HepG2 (cell line): ENCODE measurements around the gene RAI2. TPM values are rescaled to one million over a fixed set of nuclear protein-coding genes. Genes with fewer than 3 reads are reported as not detected.

ENCODE experiments used
- ATAC-seq: fragments of 200-7000 bp; cut with Tn5 transposase; 3 replicates; pipeline ENCODE4 v1.9.1; 2020; ENCODE audit warnings: mild to moderate bottlenecking, moderate library complexity
- BruUV-seq: library from RNA; stranded (reverse); fragments of 400-500 nt; replicated peaks from 2 replicates; lab custom pipeline; 2021; lab: Mats Ljungman, UMichigan
- CTCF ChIA-PET: fragments of 300-600 bp; formaldehyde crosslinking; extraction: SDS; loops from one replicate; lab custom pipeline; 2021; ENCODE audit warnings: low total read pairs, inconsistent platforms, low intra/inter-chr PET ratio; lab: Yijun Ruan, JAX
- POLR2A ChIA-PET: fragments of 350-600 bp; sonication (Branson Sonifier 250); formaldehyde crosslinking; loops from one replicate; lab custom pipeline; 2020; ENCODE audit warnings: antibody characterized with exemption, inconsistent platforms; lab: Yijun Ruan, JAX
- DNase-seq: peaks from one replicate; pipeline ENCODE4 v3.0.0-alpha.2; 2015; ENCODE audit warnings: low spot score
- FAIRE-seq: peaks from 3 replicates; lab custom pipeline; 2011; peaks lifted over from hg19 to GRCh38; lab: Jason Lieb, UNC
- H2AFZ ChIP-seq: one replicate; pipeline ENCODE4 v1.6.1; 2011; ENCODE audit warnings: low read length, inconsistent platforms
- H3K27ac ChIP-seq: fragments of 300-600 bp; 3 replicates; pipeline ENCODE4 v1.8.0; 2011; ENCODE audit warnings: mixed run types, mild to moderate bottlenecking, mixed read lengths, low read length, inconsistent platforms; ENCODE audit not compliant: insufficient read depth; ENCODE audit errors: extremely low read length
- H3K27me3 ChIP-seq, 2 experiments: fragments of 200-600 bp in 1 of 2; 2 replicates in 1 of 2; 3 replicates in 1 of 2; pipeline versions ENCODE4 v1.6.0 to v1.8.0; 2011; ENCODE audit warnings: low read length in 2 of 2, mild to moderate bottlenecking in 2 of 2, moderate library complexity in 2 of 2, inconsistent platforms in 1 of 2; ENCODE audit not compliant: insufficient read depth in 2 of 2, control insufficient read depth in 1 of 2
- H3K36me3 ChIP-seq, 2 experiments: fragments of 200-600 bp in 1 of 2; replicated peaks in 1 of 2; 2 replicates in 1 of 2; 3 replicates in 1 of 2; pipeline versions ENCODE4 v1.5.1 to v1.8.0; 2011; ENCODE audit warnings: low read length in 2 of 2, inconsistent platforms in 1 of 2; ENCODE audit not compliant: insufficient read depth in 2 of 2, control insufficient read depth in 1 of 2
- H3K4me1 ChIP-seq: 2 replicates; pipeline ENCODE4 v1.5.1; 2012; ENCODE audit warnings: low read length, inconsistent platforms; ENCODE audit not compliant: insufficient read depth
- H3K4me2 ChIP-seq: 2 replicates; pipeline ENCODE4 v1.6.0; 2011; ENCODE audit warnings: low read depth, low read length, inconsistent platforms
- H3K4me3 ChIP-seq, 3 experiments: fragments of 200-600 bp in 1 of 3; sonication (generic), shearing (Covaris generic) in 1 of 3; replicated peaks in 1 of 3; 2 replicates each; pipeline ENCODE4 v1.5.1; 2011 to 2016; ENCODE audit warnings: low read length in 3 of 3, inconsistent platforms in 2 of 3, low read depth in 2 of 3, mild to moderate bottlenecking in 2 of 3, control low read depth in 1 of 3, mixed read lengths in 1 of 3; ENCODE audit not compliant: insufficient read depth in 1 of 3
- H3K79me2 ChIP-seq: one replicate; pipeline ENCODE4 v1.6.1; 2011; ENCODE audit warnings: low read length, inconsistent platforms; ENCODE audit not compliant: insufficient read depth
- H3K9ac ChIP-seq: 2 replicates; pipeline ENCODE4 v1.6.0; 2011; ENCODE audit warnings: mild to moderate bottlenecking, low read depth, low read length, inconsistent platforms; ENCODE audit not compliant: insufficient read depth
- H3K9me3 ChIP-seq: 2 replicates; pipeline ENCODE4 v1.5.1; 2012; ENCODE audit warnings: mild to moderate bottlenecking, low read length
- H4K20me1 ChIP-seq: 2 replicates; pipeline ENCODE4 v1.6.0; 2011; ENCODE audit warnings: inconsistent platforms, mild to moderate bottlenecking, low read length, moderate library complexity; ENCODE audit not compliant: insufficient read depth
- ARNT ChIP-seq: fragments of 450-650 bp; IDR thresholded peaks from 2 replicates; pipeline ENCODE4 v1.6.1; 2017
- FIP1L1 ChIP-seq: fragments of 200-400 bp; formaldehyde crosslinking; IDR thresholded peaks from 2 replicates; pipeline ENCODE4 v1.6.1; 2018; ENCODE audit warnings: low read depth, mild to moderate bottlenecking, low read length, moderate library complexity, borderline replicate concordance; ENCODE audit not compliant: insufficient read depth
- KAT7 ChIP-seq: IDR thresholded peaks from 2 replicates; pipeline ENCODE4 v1.6.1; 2018; ENCODE audit warnings: borderline replicate concordance, missing compliant biosample characterization
- MLLT10 ChIP-seq: sonication (generic); formaldehyde crosslinking; IDR thresholded peaks from 2 replicates; pipeline ENCODE4 v1.4.0; 2020; ENCODE audit warnings: missing genetic modification reagents
- SIN3A ChIP-seq: IDR thresholded peaks from 2 replicates; pipeline ENCODE4 v1.6.1; 2011; ENCODE audit warnings: low read depth, mild to moderate bottlenecking, control low read depth, low read length, borderline replicate concordance
- TAF15 ChIP-seq: fragments of 200-400 bp; formaldehyde crosslinking; IDR thresholded peaks from one replicate; pipeline ENCODE4 v1.6.1; 2018; ENCODE audit warnings: mild to moderate bottlenecking, low read depth, low read length; ENCODE audit not compliant: poor library complexity, severe bottlenecking
- THAP7 ChIP-seq: sonication (generic); formaldehyde crosslinking; IDR thresholded peaks from 2 replicates; pipeline ENCODE4 v1.8.1; 2023; ENCODE audit warnings: mild to moderate bottlenecking, missing genetic modification reagents
- ZNF225 ChIP-seq: sonication (generic); formaldehyde crosslinking; IDR thresholded peaks from 2 replicates; pipeline ENCODE4 v1.4.0; 2020; ENCODE audit warnings: mild to moderate bottlenecking, missing genetic modification reagents
- ZNF317 ChIP-seq: sonication (generic); formaldehyde crosslinking; IDR thresholded peaks from 2 replicates; pipeline ENCODE4 v1.5.0; 2020; ENCODE audit warnings: mild to moderate bottlenecking, missing genetic modification reagents
- ZNF720 ChIP-seq: sonication (generic); formaldehyde crosslinking; IDR thresholded peaks from 2 replicates; pipeline ENCODE4 v1.4.0; 2020; ENCODE audit warnings: missing genetic modification reagents
- ZNF749 ChIP-seq: sonication (generic); formaldehyde crosslinking; IDR thresholded peaks from 2 replicates; pipeline ENCODE4 v1.8.0; 2022; ENCODE audit warnings: mild to moderate bottlenecking, missing genetic modification reagents, moderate library complexity, borderline replicate concordance
- ZNF776 ChIP-seq: sonication (generic); formaldehyde crosslinking; IDR thresholded peaks from 2 replicates; pipeline ENCODE4 v1.4.0; 2020; ENCODE audit warnings: mild to moderate bottlenecking, missing genetic modification reagents
- WGBS: methylation state at CpG from one replicate; pipeline ENCODE4 v1.1.6; 2017; ENCODE audit warnings: low lambda C conversion rate; 5-methylcytosine and 5-hydroxymethylcytosine counted together
- in situ Hi-C: cut with HindIII; loops from 2 replicates; pipeline ENCODE4 v1.10.0; 2017; ENCODE audit warnings: low pct_unique_long_range_greater_than_20kb; ENCODE audit not compliant: extremely low pct_ligation_motif_present
- intact Hi-C: fragments of 100-400 bp; cut with micrococcal nuclease; formaldehyde crosslinking; loops from one replicate; pipeline ENCODE4 v1.10.0; 2022; ENCODE audit not compliant: unreplicated experiment
- polyA plus RNA-seq, 8 experiments: library from polyadenylated mRNA; depleted of rRNA in 3 of 8; stranded (reverse) in 7 of 8; unstranded in 1 of 8; fragments of >200 nt; fragmentation: Illumina TruSeq in 4 of 8; extraction: Trizol in 4 of 8; gene quantifications; 2 replicates each; pipeline versions ENCODE4 v1.2.1 to v1.2.3, GENCODE V29; 2011 to 2016; ENCODE audit warnings: low read depth in 4 of 8, missing spikeins in 1 of 8, mixed read lengths in 1 of 8; ENCODE audit not compliant: insufficient read depth in 1 of 8
- total RNA-seq, 5 experiments: library from RNA; depleted of rRNA; stranded (reverse); fragments of >200 nt; fragmentation: Illumina TruSeq; extraction: Trizol; gene quantifications; 2 replicates each; pipeline ENCODE4 v1.2.3, GENCODE V29; 2016; ENCODE audit warnings: low read depth in 1 of 5
- TF ChIP-seq, protein P1 (sequence below): sonication (generic); formaldehyde crosslinking; IDR thresholded peaks from 2 replicates; pipeline ENCODE4 v1.4.0; 2020; ENCODE audit warnings: mild to moderate bottlenecking, missing genetic modification reagents
- TF ChIP-seq, protein P2 (sequence below): sonication (generic); formaldehyde crosslinking; IDR thresholded peaks from 2 replicates; pipeline ENCODE4 v1.8.0; 2022; ENCODE audit warnings: missing genetic modification reagents, mild to moderate bottlenecking, inconsistent platforms, borderline replicate concordance

The RAI2 gene
- total and polyA plus RNA-seq, 2 of the 13 experiments (the other 11 are each of a cell fraction or from before 2014, with no cell fraction given), result not detected

DNA sequence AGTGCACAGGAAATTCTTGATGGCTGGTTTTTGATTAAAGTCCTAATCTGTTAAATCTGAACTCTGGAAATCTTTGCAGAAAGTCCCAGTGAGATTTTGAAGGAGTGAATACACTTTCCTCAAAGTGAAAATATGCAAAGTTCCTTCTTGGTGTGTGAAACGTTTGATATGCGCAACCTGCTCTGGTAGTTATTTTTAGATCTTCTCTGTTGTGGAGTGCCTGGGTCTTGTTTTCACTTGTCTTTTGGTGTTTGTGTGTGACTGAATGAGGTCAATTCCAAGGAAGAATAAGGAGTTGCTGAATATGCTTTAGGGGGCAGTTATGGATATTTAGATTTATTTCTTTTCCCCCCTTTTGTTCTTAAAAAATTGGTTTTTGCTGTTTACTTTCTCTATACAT is 82.1 kb downstream of the RAI2 start:
- no TSS peak for BruUV-seq
- ChIA-PET CTCF (no interaction called here), POLR2A (no interaction called here)

More for the DNA sequence above, 82.1 kb downstream of the RAI2 start:
- Histone ChIP-seq H3K4me1 (no peaks in the 10 kb centered on the region), H3K79me2 (no peaks in the 10 kb centered on the region), H2AFZ (no peak overlapping the region), H3K4me3 (no peak overlapping the region), H4K20me1 (no peaks in the 10 kb centered on the region), H3K27me3 (no peaks in the 10 kb centered on the region; a peak in 1 of 5 replicates), H3K9me3 (no peaks in the 10 kb centered on the region), H3K9ac (no peak overlapping the region), H3K4me2 (no peak overlapping the region), H3K36me3 (no peaks in the 10 kb centered on the region), H3K27ac (no peak overlapping the region)
- in situ Hi-C loops (no loop called here), intact Hi-C loops (no loop called here)
- TF ChIP-seq TAF15 (no peak), ARNT (no peak), FIP1L1 (no peak), ZNF749 (CRISPR knock-in tag) (no peak), ZNF776 (CRISPR knock-in tag) (no peak), SIN3A (no peak), MLLT10 (CRISPR knock-in tag) (no peak), ZNF225 (no peak), ZNF317 (CRISPR knock-in tag) (no peak), ZNF720 (CRISPR knock-in tag) (no peak), KAT7 (CRISPR knock-in tag) (no peak), THAP7 (CRISPR knock-in tag) (no peak)
- TF ChIP-seq, protein P1, sequence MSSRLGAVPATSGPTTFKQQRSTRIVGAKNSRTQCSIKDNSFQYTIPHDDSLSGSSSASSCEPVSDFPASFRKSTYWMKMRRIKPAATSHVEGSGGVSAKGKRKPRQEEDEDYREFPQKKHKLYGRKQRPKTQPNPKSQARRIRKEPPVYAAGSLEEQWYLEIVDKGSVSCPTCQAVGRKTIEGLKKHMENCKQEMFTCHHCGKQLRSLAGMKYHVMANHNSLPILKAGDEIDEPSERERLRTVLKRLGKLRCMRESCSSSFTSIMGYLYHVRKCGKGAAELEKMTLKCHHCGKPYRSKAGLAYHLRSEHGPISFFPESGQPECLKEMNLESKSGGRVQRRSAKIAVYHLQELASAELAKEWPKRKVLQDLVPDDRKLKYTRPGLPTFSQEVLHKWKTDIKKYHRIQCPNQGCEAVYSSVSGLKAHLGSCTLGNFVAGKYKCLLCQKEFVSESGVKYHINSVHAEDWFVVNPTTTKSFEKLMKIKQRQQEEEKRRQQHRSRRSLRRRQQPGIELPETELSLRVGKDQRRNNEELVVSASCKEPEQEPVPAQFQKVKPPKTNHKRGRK (CRISPR knock-in tag), result no peak
- TF ChIP-seq, protein P2, sequence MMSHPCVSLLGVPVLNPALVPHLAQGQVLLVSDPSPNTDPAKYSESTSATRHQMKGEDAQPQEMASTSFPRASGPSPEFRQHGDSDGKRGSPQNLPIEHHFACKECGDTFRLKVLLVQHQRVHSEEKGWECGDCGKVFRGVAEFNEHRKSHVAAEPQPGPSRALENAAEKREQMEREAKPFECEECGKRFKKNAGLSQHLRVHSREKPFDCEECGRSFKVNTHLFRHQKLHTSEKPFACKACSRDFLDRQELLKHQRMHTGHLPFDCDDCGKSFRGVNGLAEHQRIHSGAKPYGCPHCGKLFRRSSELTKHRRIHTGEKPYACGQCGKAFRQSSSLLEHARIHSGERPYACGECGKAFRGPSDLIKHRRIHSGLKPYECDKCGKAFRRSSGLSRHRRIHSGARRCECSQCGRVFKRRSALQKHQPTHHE (CRISPR knock-in tag), result no peak
- FAIRE-seq (no peak), ATAC-seq (no peak), DNase-seq (no peak)
- 72% methylated on average over 2 of the region's 2 CpGs for WGBS
